DOHH2 (cell line): ENCODE data around the gene POR.

ENCODE experiments used
- H3F3A ChIP-seq: fragments of 200-600 bp; sonication (generic), shearing (Covaris generic); 2 replicates; pipeline ENCODE4 v1.6.0; 2016; ENCODE audit warnings: antibody characterized with exemption, mild to moderate bottlenecking; ENCODE audit not compliant: control insufficient read depth, insufficient read depth
- H3K27ac ChIP-seq: fragments of 200-600 bp; sonication (generic); 2 replicates; pipeline ENCODE4 v1.5.1; 2014; ENCODE audit warnings: low read depth, mild to moderate bottlenecking, low read length, moderate library complexity
- H3K27me3 ChIP-seq: fragments of 200-600 bp; sonication (generic); 2 replicates; pipeline ENCODE4 v1.6.1; 2014; ENCODE audit warnings: mild to moderate bottlenecking, low read length, mixed read lengths; ENCODE audit not compliant: control insufficient read depth
- H3K36me3 ChIP-seq: fragments of 200-600 bp; sonication (generic); 2 replicates; pipeline ENCODE4 v1.6.1; 2014; ENCODE audit warnings: mild to moderate bottlenecking, low read length, moderate library complexity, mixed read lengths; ENCODE audit not compliant: control insufficient read depth
- H3K4me1 ChIP-seq: fragments of 200-600 bp; sonication (generic); 2 replicates; pipeline ENCODE4 v1.6.1; 2014; ENCODE audit warnings: mild to moderate bottlenecking, low read length, mixed read lengths; ENCODE audit not compliant: control insufficient read depth
- H3K4me2 ChIP-seq: fragments of 200-600 bp; sonication (generic); 2 replicates; pipeline ENCODE4 v1.6.0; 2014; ENCODE audit warnings: mild to moderate bottlenecking, low read length, moderate library complexity
- H3K4me3 ChIP-seq: fragments of 200-600 bp; sonication (generic); 2 replicates; pipeline ENCODE4 v1.5.1; 2014; ENCODE audit warnings: mild to moderate bottlenecking, low read length, mixed read lengths
- H3K79me2 ChIP-seq: fragments of 200-600 bp; sonication (generic); 2 replicates; pipeline ENCODE4 v1.6.1; 2014; ENCODE audit warnings: mild to moderate bottlenecking, low read length, mixed read lengths; ENCODE audit not compliant: control insufficient read depth
- H3K9me2 ChIP-seq: fragments of 200-600 bp; sonication (generic); replicated peaks from 2 replicates; pipeline ENCODE4 v1.6.1; 2014; ENCODE audit warnings: mild to moderate bottlenecking, low read length, mixed read lengths; ENCODE audit not compliant: control insufficient read depth
- H3K9me3 ChIP-seq: fragments of 200-600 bp; sonication (generic); 2 replicates; pipeline ENCODE4 v1.6.1; 2014; ENCODE audit warnings: antibody characterized with exemption, low read length, mixed read lengths; ENCODE audit not compliant: control insufficient read depth, insufficient read depth
- H4K20me1 ChIP-seq: fragments of 200-600 bp; sonication (generic); 2 replicates; pipeline ENCODE4 v1.6.0; 2014; ENCODE audit warnings: low read depth, mild to moderate bottlenecking, antibody characterized with exemption, low read length, moderate library complexity; ENCODE audit not compliant: control insufficient read depth, insufficient read depth
- CTCF ChIP-seq: fragments of 200-600 bp; sonication (generic); IDR thresholded peaks from one replicate; pipeline ENCODE4 v1.5.1; 2014; ENCODE audit warnings: antibody characterized with exemption, mild to moderate bottlenecking, low read depth, low read length; ENCODE audit not compliant: poor library complexity, severe bottlenecking
- EZH2phosphoT487 ChIP-seq: fragments of 200-600 bp; sonication (generic); IDR thresholded peaks from 2 replicates; pipeline ENCODE4 v1.6.1; 2017; ENCODE audit warnings: borderline replicate concordance, mild to moderate bottlenecking, antibody characterized with exemption, low read length, moderate library complexity, mixed read lengths

Gene POR

DNA sequence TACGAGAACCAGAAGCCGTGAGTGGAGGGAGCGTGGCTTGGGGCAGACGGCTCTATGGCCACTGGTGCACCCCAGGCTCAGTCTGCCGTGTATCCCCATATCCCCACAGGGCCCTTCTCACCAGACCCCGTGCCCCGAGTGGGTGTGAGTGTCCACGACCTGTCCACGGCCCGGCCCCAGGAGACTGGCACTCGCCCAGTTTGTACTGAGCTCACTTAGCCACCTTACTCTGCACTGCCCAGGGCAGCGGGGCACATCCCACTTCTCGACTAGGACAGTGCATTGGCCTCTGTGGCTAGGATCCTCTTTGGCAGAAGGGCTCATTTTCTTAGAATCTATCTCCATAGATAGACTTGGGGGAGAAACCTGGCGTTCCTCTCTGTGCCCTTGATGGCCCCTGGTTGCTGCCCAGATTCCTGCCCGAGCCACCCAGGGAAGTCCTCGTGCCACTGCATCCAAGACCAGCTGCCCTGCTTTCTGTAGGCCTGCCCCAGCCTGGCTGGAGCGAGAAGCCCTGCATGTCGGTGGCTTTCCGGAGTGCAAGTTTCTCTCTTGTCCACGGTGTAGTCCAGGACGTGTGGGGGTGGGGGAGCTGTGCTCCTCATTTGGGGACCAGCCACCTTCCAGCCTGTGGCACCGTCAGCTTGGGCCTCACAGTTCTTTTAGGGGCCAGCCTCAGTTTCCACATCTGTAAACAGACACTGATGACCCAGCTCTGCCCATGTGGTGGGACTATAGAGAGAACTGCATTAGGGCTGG is 67.5 kb downstream of the POR start:
- Histone ChIP-seq H4K20me1 (no peaks in the 10 kb centered on the region; the same call in 1 of the 2 replicates), H3K4me2 (no peak overlapping the region), H3F3A (no peaks in the 10 kb centered on the region), H3K9me2 (no peaks in the 10 kb centered on the region), H3K79me2 (no peaks in the 10 kb centered on the region), H3K4me1 (no peaks in the 10 kb centered on the region), H3K36me3 (peaks cover 19% of the 10 kb centered on the region; the same call in 1 of the 2 replicates), H3K9me3 (no peaks in the 10 kb centered on the region), H3K27me3 (no peaks in the 10 kb centered on the region), H3K4me3 (no peak overlapping the region), H3K27ac (no peak overlapping the region)
- no peak for TF ChIP-seq EZH2phosphoT487
- TF ChIP-seq CTCF: no peak

DNA sequence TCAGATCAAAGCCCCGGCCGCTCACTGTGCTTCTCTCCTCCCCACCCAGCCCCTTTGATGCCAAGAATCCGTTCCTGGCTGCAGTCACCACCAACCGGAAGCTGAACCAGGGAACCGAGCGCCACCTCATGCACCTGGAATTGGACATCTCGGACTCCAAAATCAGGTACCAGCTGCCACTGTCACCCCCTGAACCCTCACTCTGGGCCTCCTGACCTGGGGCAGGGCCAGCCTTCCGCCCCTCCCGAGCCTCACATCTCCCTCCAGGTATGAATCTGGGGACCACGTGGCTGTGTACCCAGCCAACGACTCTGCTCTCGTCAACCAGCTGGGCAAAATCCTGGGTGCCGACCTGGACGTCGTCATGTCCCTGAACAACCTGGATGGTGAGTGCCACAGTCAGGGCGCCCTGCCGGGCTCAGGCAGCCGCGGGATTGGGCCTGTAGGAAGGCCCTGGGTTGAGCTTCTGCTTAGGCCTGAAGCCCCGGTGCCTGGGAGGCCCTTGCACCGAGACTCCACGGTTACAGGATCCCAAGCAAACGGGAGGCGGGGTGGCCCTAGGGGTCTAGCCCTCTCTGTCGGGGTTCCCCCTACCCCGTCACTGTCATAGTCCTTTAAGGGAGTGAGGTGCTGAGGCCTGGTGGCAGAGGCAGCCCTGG is 68.6 kb downstream of the POR start:
- Histone ChIP-seq H3K4me1 (no peaks in the 10 kb centered on the region), H3K79me2 (no peaks in the 10 kb centered on the region), H3F3A (no peaks in the 10 kb centered on the region), H3K27ac (no peak overlapping the region), H3K9me3 (no peaks in the 10 kb centered on the region), H3K27me3 (no peaks in the 10 kb centered on the region), H3K9me2 (no peaks in the 10 kb centered on the region), H3K36me3 (peaks cover 19% of the 10 kb centered on the region; the same call in 1 of the 2 replicates), H3K4me3 (no peak overlapping the region), H3K4me2 (no peak overlapping the region), H4K20me1 (no peaks in the 10 kb centered on the region; the same call in 1 of the 2 replicates)
- TF ChIP-seq CTCF (no peak), EZH2phosphoT487 (no peak)

DNA sequence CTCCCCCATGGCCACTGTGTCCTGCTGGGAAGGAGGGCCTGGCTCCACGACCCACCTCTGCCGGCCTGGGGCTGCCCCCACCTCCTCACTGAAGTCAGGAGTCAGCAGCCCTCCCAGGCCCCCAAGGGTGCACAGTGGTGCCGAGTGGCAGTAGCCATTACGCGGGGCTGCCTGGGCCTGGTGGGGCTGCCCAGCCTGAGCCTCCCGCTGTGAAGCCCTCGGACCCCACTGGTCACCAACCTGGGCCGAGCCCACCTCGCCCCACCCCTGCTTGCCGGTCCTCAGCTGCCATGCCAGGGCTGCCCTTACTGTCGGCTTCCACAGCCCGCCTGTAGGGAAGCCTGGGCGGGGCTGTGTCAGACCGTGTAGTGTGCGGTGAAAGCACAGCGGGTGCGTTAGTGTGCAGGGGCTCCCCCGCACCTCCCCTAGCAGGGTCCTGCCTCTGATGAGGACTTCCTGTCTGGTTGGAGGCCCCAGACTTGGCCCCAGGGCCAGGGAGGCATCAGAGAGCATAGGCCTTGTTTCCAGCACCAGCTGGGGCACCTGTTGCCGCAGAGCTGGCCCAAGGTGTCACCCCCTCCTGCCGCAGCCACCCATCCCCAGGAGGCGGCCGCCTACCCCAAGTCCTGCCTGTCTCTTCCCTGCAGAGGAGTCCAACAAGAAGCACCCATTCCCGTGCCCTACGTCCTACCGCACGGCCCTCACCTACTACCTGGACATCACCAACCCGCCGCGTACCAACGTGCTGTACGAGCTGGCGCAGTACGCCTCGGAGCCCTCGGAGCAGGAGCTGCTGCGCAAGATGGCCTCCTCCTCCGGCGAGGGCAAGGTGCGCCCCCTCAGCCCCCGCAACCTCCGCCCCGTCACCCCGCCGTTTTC is 69.4 kb downstream of the POR start:
- Histone ChIP-seq H3K4me1 (peaks cover 3% of the 10 kb centered on the region; the same call in 1 of the 2 replicates), H3K9me3 (no peaks in the 10 kb centered on the region), H3K27ac (no peak overlapping the region), H4K20me1 (no peaks in the 10 kb centered on the region; the same call in 1 of the 2 replicates), H3F3A (no peaks in the 10 kb centered on the region), H3K4me2 (no peak overlapping the region), H3K79me2 (no peaks in the 10 kb centered on the region), H3K27me3 (no peaks in the 10 kb centered on the region), H3K36me3 (peaks cover 19% of the 10 kb centered on the region; the same call in 1 of the 2 replicates), H3K4me3 (no peak overlapping the region), H3K9me2 (no peaks in the 10 kb centered on the region)
- TF ChIP-seq CTCF (no peak), EZH2phosphoT487 (no peak)
